Transverse colon (tissue), 4 donors: ENCODE data around the gene NUDT22.

Experiments used
- POLR2AphosphoS5 ChIP-seq, 3 donors: sonication (generic); formaldehyde crosslinking; IDR thresholded peaks; one replicate each; pipeline ENCODE4 v1.6.1; 2016; ENCODE audit warnings: antibody characterized with exemption in 3 of 3
- TF ChIP-seq, protein P1 (sequence below), 5 experiments: fragments of 200-600 bp in 3 of 5; fragments of 450-650 bp in 2 of 5; sonication (generic) in 3 of 5; IDR thresholded peaks; 1 replicate in 2 of 5; 2 replicates in 3 of 5; pipeline ENCODE4 v1.5.1; 2016 to 2017; ENCODE audit warnings: antibody characterized with exemption in 5 of 5, inconsistent platforms in 3 of 5, mild to moderate bottlenecking in 2 of 5, moderate library complexity in 1 of 5

DNA sequence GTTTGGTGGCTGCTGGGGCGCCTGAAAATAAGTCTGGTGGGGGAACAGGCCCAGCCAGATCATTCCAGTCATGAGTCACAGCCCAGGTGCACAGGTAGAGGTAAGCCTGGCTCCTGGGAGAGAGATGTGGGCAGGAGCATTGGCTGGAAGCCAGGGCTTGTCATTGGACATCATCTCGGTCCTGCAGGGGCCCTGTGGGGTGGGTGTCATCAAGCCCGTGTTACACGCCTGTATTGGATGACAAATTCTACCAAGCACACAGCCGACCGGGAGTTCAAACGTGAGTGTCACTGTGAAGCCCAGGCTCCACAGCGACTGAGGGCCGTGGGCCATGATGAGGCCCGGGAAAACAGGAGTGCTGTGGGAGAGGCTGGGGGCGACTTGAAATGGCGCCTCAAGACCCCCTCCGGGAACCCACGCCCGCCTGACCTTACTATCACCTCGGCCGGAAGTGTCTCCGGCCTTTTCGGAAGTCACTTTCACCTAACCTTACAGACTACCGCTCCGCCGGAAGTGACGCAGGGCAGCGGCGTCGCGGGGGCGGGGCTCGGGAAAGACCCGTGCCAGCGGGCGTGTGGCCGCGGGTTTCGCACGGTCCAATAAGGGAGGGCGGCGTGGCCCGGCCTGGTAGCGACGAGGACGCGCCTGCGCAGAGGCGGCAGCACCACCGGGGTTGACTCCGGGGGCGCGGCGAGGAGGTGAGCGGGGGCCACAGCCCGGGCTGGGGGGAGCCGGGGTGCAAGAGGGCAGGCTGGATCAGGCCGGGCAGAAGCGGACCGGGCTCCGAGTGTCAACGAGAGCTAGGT lies 14.6 kb downstream of the NUDT22 start, which contains the start of gene FKBP2:
- TF ChIP-seq POLR2AphosphoS5 (IDR thresholded peaks at IDR 0.05) = peak; percentile 96 to 99 (median 99)
- TF ChIP-seq, protein P1, sequence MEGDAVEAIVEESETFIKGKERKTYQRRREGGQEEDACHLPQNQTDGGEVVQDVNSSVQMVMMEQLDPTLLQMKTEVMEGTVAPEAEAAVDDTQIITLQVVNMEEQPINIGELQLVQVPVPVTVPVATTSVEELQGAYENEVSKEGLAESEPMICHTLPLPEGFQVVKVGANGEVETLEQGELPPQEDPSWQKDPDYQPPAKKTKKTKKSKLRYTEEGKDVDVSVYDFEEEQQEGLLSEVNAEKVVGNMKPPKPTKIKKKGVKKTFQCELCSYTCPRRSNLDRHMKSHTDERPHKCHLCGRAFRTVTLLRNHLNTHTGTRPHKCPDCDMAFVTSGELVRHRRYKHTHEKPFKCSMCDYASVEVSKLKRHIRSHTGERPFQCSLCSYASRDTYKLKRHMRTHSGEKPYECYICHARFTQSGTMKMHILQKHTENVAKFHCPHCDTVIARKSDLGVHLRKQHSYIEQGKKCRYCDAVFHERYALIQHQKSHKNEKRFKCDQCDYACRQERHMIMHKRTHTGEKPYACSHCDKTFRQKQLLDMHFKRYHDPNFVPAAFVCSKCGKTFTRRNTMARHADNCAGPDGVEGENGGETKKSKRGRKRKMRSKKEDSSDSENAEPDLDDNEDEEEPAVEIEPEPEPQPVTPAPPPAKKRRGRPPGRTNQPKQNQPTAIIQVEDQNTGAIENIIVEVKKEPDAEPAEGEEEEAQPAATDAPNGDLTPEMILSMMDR (IDR thresholded peaks at IDR 0.05) = no peak
